Measurements from ENCODE around the gene SDHA.
"Not testable (repeated sequence)": the region's sequence is repeated elsewhere in the genome, so short reads cannot be mapped to it uniquely, and the experiment has no call there.

The SDHA gene

DNA sequence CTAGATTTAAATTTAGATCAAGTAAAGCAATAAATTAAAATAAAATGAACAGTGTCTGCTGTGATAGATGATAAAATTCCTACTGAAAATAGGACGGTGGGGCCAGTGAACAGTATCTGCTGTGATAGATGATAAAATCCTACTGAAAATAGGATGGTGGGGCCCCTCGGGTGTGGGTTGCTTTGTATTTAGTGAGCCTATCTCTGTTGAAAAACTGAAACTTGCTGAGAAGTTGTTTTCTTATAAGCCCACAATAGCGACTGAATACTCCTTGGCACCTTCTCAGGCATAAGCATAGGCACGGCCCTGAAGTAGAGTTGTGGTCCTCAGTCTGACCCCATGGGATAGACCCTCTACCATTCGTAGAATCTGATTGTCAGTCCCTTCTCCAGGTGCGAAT is 5.7 kb downstream of the SDHA start:
- no peak for DNase-seq

DNA sequence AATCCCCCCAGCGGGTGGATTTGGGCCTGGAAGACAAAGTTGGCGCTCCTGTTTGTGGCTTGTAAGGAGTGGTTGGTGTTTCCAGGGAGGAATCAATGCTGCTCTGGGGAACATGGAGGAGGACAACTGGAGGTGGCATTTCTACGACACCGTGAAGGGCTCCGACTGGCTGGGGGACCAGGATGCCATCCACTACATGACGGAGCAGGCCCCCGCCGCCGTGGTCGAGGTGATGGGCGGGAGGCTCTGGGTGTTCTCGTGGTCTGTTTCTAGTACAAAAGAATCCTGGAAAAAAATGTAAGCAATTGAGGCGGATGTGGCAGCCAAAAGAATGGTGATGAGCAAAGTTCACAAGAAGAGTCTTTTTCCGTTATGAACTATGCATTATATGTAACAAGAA is 7.2 kb downstream of the SDHA start:
- DNase-seq, result no peak

DNA sequence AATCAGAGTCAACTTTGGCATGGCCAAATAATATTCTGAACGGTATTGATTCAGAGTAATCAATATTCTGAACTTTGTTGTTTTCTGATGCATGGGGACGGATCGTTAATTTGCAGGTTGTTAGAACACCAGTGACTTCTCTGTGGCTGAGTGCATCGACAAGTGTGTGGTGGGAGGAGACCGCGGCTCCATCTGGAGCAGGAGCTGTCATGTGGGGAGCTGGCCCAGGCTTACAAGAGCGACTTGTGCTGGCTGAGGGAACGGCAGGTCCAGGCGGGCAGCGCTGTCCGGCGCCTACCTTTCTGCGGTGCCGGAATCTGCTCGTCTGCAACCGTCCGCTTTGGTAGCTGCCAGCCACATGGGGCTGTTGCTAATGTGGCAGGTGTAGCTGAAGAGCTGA is 9.3 kb downstream of the SDHA start:
- DNase-seq, result not testable (repeated sequence)

DNA sequence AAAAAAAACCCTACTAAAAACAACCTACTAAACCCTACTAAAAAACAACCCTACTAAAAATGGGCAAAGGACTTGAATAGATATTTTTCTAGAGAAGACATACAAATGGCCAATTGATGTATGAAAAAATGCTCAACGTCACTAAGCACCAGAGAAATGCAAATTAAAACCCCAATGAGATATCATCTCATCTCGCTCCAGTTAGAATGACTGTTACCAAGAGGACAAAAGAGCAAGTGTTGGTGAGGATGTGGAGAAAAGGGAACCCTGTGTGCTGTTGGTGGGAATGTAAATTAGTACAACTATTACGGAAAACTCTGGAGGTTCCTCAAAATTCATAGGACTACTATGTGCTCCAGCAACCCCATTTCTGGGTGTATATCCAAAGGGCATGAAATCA is 10.8 kb downstream of the SDHA start:
- no peak for DNase-seq

DNA sequence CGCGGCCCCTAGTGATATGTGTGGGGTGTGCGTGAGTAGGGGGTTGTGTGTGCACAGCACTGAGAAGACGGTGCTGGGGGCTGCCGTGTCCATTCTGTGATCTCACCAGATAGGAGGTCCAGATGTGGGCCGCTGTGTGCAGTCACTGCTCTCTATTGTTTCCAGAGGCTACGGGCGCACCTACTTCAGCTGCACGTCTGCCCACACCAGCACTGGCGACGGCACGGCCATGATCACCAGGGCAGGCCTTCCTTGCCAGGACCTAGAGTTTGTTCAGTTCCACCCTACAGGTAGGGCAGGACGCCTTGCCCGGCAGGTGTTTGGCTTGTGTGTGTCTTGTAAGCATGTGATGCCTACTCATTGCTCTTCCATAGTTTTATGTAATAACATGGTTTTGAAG is 12.6 kb downstream of the SDHA start:
- no peak for DNase-seq

DNA sequence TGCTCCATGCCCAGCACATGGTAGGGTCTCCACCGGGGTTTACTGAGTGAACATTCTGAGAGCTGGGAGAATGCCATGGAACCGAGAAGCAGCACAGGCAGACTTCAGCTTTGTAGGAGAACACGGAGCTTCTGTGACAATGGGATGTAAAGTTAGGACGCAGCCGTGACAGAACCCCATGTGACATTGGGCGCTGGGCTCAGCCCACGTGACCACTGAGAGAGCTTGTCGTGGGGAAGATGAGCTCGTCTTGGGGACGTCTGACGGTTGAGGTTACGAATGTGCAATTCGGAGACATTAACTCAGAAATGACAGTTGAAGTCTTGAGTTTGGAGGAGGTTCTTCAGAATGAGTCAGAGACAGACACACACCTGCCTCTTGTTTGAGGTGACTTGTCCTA is 13.5 kb downstream of the SDHA start:
- DNase-seq, result no peak

DNA sequence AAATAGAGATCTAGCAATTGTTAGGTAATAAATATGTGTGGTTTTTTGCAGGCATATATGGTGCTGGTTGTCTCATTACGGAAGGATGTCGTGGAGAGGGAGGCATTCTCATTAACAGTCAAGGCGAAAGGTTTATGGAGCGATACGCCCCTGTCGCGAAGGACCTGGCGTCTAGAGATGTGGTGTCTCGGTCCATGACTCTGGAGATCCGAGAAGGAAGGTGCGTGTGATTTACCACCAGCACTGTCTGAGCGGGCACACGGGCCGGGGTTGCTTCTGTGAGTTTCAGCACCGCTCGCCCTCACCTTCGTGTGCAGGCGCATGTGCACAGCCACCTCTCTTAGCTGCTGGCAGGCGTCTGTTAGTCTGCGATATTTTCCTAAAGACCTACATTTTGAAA is 15.3 kb downstream of the SDHA start:
- not testable (repeated sequence) for DNase-seq

DNA sequence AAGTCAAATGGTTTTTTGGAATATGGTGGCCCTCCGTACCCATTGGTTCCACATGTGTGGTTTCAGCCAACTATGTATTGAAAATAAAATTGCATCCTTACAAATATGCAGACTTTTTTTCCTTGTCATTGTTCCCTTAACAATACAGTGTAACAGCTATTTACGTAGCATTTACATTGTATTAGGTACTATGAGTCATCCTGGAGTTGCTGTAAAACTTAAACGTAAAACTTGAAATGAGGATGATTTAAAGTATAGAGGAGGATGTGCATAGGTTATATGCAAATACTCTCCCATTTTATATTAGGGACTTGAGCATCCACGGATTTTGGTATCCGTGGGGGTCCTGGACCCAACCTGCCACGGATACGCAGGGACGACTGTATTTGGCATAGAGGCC is 16.3 kb downstream of the SDHA start:
- no peak for DNase-seq

DNA sequence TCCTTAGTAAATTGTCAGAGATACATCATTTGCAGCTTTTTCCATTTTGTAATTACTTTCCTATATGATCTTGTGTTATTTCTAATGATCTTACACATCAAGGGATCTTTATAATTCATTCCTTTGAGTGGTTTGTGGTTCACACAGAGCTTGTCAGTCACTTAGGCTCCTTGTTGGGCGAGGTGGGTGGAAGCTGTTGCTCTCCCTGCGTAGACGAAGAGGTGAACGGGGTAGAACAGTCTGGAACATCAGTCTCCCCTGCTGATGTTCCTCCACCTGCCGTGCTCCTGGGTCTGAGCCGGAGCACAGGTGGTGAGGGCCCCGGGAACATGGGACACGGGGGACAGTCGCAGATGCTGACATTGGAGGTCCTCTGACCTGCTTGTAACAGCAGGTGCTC is 17.4 kb downstream of the SDHA start:
- not testable (repeated sequence) for DNase-seq

DNA sequence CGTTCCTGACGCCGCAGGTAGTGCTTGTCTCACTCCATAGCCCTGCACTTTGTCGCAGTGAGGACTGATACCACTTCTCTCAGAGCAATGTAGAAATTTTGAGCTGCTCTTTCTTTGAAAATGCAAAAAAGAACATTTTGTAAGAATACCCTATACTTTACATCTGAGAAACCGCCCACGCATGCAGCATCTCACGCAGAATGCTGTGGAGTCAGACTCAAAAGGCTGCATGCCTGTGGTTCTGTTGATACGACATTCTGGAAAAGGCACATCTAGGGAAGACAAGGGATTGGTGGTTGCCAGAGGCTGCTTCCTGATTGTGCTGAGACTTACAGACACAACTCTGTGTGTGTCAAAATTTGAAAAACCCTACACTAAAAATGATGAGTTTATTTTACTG is 19.8 kb downstream of the SDHA start:
- DNase-seq, result not testable (repeated sequence)

DNA sequence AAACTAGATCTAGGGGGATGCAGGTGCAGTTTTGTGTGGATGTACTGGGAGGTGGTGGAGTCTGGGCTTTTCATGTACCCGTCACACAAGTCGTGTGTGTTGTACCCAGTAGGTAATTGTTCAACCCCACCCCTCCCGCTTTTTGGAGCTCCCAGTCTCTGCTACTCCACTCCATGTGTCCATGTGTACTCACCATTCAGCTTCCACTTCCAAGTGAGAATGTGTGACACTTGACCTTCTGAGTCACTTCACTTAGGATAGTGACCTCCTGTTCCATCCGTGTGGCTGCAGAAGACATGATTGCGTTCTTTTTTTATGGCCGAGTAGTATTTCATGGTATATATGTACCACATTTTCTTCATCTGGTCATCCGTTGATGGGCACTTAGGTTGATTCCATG is 22.4 kb downstream of the SDHA start:
- not testable (repeated sequence) for DNase-seq

DNA sequence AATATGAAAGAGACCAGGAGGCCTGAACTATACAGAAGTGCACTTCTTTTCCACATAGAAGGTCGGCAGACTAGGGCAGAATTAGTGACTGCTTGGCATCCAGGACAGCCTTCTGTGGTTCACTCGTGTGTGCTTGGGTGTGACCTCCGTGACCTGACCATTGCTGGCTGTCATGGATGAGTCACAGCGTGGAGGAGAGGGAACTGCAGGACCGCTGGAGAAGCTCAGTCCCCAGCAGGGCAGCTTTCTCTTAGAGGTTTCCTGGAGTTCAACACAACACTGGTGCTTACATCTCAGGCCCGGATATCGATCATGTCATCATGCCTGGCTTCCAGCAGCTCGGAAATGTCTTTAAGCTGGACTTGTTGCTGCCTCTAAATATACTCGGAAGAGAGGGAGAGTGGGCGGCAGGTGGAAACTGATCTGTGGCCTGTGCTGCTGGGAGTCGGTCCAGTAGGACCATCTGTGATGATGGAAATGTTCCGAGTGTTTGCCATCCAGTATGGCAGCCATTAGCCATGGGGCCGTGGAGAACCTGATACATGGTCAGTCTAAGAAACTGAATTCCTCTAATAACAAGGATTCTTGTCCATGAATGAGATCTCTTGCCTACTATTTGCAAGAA is 23.0 kb downstream of the SDHA start:
- DNase-seq, result not testable (repeated sequence)

DNA sequence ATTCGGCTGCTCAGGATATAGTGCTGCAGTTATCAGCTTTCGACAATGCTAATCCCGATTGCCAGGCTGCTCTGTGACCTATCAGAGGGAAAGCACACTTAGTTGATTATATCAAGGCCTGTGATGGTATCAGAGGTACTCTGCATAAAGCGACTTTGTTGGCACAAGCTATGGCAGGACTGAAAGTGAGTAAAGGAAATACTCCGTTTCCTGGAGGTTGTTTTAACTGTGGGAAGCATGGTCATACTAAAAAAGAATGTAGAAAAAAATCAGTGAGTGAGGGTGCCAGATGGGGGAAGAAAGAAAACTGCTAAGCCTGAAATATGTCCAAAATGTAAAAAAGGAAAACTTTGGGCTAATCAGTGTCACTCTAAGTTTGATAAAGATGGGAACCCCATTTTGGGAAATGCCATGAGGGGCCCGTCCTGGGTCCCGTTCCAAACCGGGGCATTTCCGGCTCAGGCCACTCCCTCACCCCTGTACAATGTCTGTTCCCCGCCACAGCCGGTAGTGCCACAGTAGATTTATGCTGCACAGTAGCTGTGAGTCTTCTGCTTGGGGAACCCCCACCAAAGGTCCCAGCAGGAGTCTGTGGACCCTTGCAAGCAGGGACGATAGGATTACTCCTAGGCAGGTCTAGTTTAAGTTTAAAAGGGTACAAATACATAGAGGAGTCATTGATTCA is 25.7 kb downstream of the SDHA start:
- DNase-seq, result not testable (repeated sequence)

DNA sequence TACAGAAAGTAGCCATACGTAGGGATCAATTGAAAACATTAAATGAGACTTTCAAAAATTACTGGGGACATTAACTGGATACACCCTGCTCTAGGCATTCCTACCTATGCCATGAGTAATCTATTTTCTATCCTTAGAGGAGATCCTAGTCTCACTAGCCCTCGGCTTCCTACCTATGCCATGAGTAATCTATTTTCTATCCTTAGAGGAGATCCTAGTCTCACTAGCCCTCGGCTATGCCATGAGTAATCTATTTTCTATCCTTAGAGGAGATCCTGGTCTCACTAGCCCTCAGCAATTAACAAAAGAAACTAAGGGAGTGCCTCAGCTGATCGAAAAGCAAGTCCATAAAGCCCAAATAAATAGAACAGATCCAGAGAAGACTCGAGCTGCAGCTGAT is 27.6 kb downstream of the SDHA start:
- not testable (repeated sequence) for DNase-seq

DNA sequence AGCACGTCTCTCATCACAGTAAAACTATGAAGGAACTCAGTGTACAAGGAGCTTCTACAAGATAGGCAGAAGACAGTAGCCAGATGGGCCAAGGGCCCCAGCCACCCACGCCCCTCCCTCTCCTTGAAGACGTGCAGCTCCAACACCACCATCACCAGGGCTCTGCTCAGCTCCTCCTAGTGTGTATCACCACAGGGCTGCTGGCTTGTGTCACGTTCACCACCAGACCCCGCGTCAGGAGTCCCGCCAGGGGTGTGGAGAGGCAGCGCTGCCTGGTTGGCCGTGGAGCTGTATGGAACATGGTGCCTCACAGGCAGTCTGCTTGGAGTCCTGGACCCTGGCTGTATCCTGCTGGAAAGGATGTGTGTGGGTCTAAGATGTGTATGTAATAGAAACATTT is 32.3 kb downstream of the SDHA start:
- not testable (repeated sequence) for DNase-seq

DNA sequence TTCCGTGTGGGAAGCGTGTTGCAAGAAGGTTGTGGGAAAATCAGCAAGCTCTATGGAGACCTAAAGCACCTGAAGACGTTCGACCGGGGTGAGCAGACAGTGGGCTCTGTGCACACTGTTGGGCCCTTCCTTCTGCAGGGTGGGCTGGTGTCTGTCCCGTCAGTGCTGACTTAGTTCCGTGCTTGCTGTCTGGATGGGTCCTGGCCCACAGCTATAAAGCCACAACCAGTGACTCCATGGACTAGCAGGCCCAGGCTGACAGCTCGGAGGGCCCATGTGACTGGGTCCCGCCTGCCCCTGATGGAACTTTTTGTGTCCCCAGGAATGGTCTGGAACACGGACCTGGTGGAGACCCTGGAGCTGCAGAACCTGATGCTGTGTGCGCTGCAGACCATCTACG is 32.9 kb downstream of the SDHA start:
- not testable (repeated sequence) for DNase-seq

DNA sequence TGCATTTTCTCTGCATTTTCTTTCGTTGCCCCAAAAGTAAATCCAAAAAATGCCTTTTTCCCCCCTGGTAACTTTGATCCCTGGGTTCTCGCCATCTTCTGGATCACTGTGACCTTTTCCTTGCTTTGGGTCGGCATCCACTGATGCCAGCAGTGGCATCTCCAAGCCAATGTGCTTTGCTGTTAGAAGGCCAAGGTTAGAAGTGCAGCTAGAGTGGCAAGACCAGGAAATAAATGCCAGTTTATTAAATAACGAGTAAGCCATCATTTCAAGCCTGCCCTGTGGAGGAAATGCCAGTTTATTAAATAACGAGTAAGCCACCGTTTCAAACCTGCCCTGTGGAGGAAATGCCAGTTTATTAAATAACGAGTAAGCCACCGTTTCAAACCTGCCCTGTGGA is 33.4 kb downstream of the SDHA start:
- DNase-seq, result not testable (repeated sequence)

DNA sequence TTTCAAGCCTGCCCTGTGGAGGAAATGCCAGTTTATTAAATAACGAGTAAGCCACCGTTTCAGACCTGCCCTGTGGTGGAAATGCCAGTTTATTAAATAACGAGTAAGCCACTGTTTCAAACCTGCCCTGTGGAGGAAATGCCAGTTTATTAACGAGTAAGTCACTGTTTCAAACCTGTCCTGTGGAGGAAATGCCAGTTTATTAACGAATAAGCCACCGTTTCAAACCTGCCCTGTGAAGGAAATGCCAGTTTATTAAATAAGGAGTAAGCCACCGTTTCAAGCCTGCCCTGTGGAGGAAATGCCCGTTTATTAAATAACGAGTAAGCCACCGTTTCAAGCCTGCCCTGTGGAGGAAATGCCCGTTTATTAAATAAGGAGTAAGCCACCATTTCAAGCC is 33.9 kb downstream of the SDHA start:
- not testable (repeated sequence) for DNase-seq

DNA sequence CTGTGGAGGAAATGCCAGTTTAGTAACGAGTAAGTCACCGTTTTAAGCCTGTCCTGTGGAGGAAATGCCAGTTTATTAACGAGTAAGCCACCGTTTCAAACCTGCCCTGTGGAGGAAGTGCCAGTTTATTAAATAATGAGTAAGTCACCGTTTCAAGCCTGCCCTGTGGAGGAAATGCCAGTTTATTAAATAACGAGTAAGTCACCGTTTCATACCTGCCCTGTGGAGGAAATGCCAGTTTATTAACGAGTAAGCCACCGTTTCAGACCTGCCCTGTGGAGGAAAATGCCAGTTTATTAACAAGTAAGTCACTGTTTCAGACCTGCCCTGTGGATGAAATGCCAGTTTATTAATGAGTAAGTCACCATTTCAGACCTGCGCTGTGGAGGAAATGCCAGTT is 34.4 kb downstream of the SDHA start:
- no peak for DNase-seq

DNA sequence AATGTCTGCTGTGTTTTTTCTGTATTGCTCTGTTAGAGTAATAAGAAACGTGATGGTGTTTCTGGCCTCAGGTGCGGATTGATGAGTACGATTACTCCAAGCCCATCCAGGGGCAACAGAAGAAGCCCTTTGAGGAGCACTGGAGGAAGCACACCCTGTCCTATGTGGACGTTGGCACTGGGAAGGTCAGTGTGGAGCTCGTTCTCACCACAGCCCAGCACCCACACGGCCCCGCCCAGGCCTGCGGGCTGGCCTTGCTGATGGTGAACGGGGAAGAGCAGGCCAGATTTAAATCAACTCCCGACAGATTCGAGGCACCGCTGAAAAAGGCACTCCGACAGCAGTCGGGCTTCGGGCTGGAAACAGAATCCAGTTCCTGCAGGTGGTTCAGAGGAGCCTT is 36.2 kb downstream of the SDHA start:
- DNase-seq, result not testable (repeated sequence)

DNA sequence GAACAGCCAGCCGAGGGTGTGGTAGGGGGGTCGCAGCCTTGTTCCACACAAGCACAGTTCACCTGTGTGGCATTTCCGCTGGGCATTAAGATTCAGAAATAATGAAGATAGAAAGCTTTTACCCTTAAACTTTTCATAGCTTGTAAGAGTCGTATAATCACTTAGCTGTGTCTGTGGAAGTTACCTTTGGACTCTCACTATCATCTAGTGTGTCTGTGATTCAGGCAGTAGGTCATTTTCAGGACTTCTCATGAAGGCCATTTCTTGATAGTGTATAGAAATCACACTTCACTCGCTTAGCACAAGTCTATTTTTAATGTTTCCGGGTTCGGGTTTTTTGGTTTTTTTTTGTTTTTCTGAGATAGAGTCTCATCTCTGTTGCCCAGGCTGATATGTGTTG is 37.0 kb downstream of the SDHA start:
- not testable (repeated sequence) for DNase-seq

DNA sequence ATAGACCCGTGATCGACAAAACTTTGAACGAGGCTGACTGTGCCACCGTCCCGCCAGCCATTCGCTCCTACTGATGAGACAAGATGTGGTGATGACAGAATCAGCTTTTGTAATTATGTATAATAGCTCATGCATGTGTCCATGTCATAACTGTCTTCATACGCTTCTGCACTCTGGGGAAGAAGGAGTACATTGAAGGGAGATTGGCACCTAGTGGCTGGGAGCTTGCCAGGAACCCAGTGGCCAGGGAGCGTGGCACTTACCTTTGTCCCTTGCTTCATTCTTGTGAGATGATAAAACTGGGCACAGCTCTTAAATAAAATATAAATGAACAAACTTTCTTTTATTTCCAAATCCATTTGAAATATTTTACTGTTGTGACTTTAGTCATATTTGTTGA is 38.2 kb downstream of the SDHA start:
- DNase-seq, result not testable (repeated sequence)

DNA sequence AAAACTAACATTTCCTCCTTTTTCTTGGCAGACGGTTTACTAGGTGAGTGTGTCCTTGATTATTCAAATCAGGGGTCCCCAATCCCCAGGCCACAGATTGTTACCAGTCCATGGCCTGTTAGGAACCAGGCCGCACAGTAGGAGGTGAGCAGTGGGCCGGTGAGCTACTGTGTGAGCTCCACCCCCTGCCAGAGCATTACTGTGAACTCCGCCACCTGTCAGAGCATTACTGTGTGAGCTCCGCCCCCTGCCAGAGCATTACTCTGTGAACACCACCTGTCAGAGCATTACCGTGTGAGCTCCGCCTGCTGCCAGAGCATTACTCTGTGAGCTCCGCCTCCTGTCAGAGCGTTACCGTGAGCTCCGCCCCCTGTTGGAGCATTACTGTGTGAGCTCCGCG is 39.0 kb downstream of the SDHA start:
- no peak for DNase-seq

DNA sequence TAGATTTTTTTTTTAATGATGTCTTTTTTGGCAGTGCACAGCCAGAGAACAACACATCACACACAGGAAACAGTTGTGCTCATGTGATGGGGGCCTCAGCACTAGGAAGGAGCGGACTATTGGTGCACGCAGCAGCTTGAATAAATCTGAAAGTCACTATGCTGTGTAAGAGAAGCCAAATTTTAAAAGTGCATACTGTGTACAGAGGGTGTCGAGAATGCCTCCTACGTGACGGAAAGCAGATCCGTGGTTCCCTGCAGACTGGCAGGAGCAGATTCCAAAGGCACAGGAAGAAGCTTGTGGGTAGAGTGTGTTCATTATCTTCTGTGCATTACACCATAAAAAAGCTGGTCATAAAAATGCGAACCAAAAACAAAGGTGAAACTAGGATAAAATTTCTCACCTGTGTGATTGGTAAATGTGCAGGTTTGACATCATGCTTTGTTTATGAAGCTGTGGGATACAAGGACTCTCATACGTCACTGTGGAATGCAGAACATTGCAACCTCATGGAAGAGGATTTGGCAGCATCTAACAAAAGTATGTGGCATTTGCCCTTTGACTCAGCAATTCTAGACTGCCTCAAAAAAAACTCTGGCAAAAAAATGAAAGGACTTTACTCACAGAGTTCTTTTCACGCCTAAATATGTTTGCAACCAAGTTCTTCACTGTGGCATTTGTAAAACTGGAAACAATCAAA is 45.3 kb downstream of the SDHA start:
- DNase-seq, result not testable (repeated sequence)
